ENCODE data around the gene CALN1. TPM values are rescaled to one million over a fixed set of nuclear protein-coding genes. Genes with fewer than 3 reads are reported as not detected.
"Not testable (repeated sequence)": the region's sequence is repeated elsewhere in the genome, so short reads cannot be mapped to it uniquely, and the experiment has no call there.

Gene CALN1
- total RNA-seq, 1 donor from 2014 or later, result not detected

- Mint-ChIP-seq H3K36me3 (ENCODE audit: low read depth) (no peaks in the 10 kb centered on the region), H3K27ac (no peak overlapping the region), H3K27me3 (ENCODE audit: low read depth) (no peaks in the 10 kb centered on the region), H3K4me1 (ENCODE audit: low read depth) (no peaks in the 10 kb centered on the region), H3K4me3 (ENCODE audit: low read depth) (no peak overlapping the region), H3K9me3 (peaks cover 18% of the 10 kb centered on the region)
- intact Hi-C loops (cut with micrococcal nuclease), result no loop called here
- no peak for DNase-seq (ENCODE audit: low spot score)
These were observed 6.7 kb downstream of the CALN1 start for GRCh38 chr7:72405418-72405817.

- Mint-ChIP-seq H3K4me3 (ENCODE audit: low read depth) (no peak overlapping the region), H3K36me3 (ENCODE audit: low read depth) (no peaks in the 10 kb centered on the region), H3K27ac (no peak overlapping the region), H3K9me3 (peaks cover 18% of the 10 kb centered on the region), H3K4me1 (ENCODE audit: low read depth) (no peaks in the 10 kb centered on the region), H3K27me3 (ENCODE audit: low read depth) (no peaks in the 10 kb centered on the region)
- no peak for DNase-seq (ENCODE audit: low spot score)
- intact Hi-C loops (cut with micrococcal nuclease), result no loop called here
These were observed 7.4 kb downstream of the CALN1 start for GRCh38 chr7:72404743-72405142.

DNA sequence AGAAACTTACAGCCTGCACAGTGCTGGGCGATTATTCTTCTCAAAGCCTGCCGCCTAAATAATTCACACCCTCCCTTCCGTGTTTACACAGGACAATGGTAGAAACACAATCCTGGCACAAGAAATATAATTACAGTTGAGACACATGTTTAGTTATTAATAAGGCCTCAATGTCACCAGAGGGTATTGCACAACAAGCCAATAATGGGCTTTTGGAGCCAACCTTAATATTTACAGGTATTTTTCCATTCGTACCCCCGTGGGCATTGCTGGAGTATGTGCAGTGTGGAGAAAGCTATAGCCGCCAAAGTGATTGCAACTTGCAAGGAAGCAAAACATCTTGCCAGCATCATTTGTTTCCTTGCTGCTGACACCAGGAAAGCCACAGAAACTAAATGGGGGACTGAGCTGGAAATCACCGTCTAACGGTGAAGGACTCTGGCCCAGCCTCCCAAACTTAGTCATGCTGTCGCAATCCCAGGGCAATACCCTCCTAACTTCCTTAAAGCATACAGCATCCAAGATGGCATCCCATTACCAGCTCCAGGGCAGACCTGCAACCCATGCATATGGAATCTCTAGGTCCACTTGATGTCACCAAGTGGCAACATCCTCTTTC lies 8.6 kb downstream of the CALN1 start:
- no peak overlapping the region for H3K27ac Mint-ChIP-seq

GRCh38 chr7:72394016-72394415 lies 18.1 kb downstream of the CALN1 start:
- Mint-ChIP-seq H3K27ac (no peak overlapping the region), H3K4me1 (ENCODE audit: low read depth) (no peaks in the 10 kb centered on the region), H3K9me3 (peaks cover 7% of the 10 kb centered on the region), H3K27me3 (ENCODE audit: low read depth) (no peaks in the 10 kb centered on the region), H3K36me3 (ENCODE audit: low read depth) (no peaks in the 10 kb centered on the region), H3K4me3 (ENCODE audit: low read depth) (no peak overlapping the region)
- intact Hi-C loops (cut with micrococcal nuclease), result no loop called here
- no peak for DNase-seq (ENCODE audit: low spot score)

More for the DNA sequence above, 8.6 kb downstream of the CALN1 start:
- Mint-ChIP-seq H3K9me3 (peaks cover 18% of the 10 kb centered on the region), H3K36me3 (ENCODE audit: low read depth) (no peaks in the 10 kb centered on the region), H3K4me1 (ENCODE audit: low read depth) (no peaks in the 10 kb centered on the region), H3K27me3 (ENCODE audit: low read depth) (no peaks in the 10 kb centered on the region), H3K4me3 (ENCODE audit: low read depth) (no peak overlapping the region)
- no peak for DNase-seq (ENCODE audit: low spot score)
- intact Hi-C loops (cut with micrococcal nuclease), result no loop called here

DNA sequence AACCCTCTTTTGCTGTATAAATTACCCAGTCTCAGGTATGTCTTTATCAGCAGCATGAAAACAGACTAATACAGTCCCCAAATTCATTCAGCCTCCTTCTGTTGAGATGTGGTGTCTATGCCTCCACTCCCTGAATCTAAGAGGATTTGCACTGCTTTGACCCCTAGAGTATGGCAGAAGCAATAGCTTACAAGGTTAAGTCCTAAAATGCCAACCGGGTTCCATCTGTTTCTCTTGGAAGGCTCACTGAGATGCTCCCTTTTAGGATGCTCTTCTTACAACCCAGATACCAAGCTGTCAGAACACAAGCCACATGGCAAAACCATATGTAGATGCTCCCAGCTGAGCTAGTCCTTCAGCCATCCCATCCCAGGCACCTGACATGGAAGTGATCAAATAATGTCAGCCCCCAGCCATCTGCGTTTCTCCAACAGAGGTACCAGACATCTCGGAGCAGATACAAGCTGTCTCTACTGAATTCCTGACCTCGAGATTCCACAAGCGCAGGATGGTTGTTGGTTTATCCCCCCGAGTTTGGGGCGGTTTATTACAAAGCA lies 20.2 kb downstream of the CALN1 start:
- intact Hi-C loops (cut with micrococcal nuclease), result no loop called here
- peaks cover 3% of the 10 kb centered on the region for H3K9me3 Mint-ChIP-seq
- no peaks in the 10 kb centered on the region for H3K36me3 Mint-ChIP-seq (ENCODE audit: low read depth)
- no peaks in the 10 kb centered on the region for H3K27me3 Mint-ChIP-seq (ENCODE audit: low read depth)
- H3K4me1 Mint-ChIP-seq (ENCODE audit: low read depth), result no peaks in the 10 kb centered on the region
- H3K4me3 Mint-ChIP-seq (ENCODE audit: low read depth), result no peak overlapping the region
- DNase-seq (ENCODE audit: low spot score), result no peak
- no peak overlapping the region for H3K27ac Mint-ChIP-seq

- Mint-ChIP-seq H3K27ac (no peak overlapping the region), H3K4me3 (ENCODE audit: low read depth) (no peak overlapping the region), H3K27me3 (ENCODE audit: low read depth) (no peaks in the 10 kb centered on the region), H3K9me3 (peaks cover 8% of the 10 kb centered on the region), H3K36me3 (ENCODE audit: low read depth) (no peaks in the 10 kb centered on the region), H3K4me1 (ENCODE audit: low read depth) (no peaks in the 10 kb centered on the region)
- DNase-seq (ENCODE audit: low spot score), result no peak
- intact Hi-C loops (cut with micrococcal nuclease), result no loop called here
These were observed 26.0 kb downstream of the CALN1 start for GRCh38 chr7:72386118-72386517.

DNA sequence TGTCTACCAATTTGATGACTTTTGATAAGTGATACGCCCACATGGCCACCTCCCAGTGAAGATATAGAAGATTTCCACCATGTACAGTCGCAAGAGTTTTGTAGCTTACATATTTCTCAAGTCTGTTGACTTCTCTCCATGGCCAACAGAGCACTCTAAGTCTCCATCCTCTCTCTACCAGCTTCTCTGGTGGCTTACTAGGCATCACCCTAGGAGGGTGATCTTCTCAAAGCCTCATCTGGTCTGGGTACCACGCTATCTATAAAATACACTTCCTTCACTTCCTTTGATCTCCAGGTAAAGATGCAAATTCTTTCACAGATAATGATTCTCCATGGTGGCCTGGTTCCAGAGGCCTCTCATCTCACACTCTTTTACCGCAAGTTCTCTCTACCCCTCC lies 49.9 kb downstream of the CALN1 start:
- H3K4me1 Mint-ChIP-seq (ENCODE audit: low read depth), result no peaks in the 10 kb centered on the region
- no peaks in the 10 kb centered on the region for H3K36me3 Mint-ChIP-seq (ENCODE audit: low read depth)
- H3K9me3 Mint-ChIP-seq, result no peaks in the 10 kb centered on the region
- H3K27ac Mint-ChIP-seq, result no peak overlapping the region
- DNase-seq (ENCODE audit: low spot score), result no peak
- intact Hi-C loops (cut with micrococcal nuclease), result no loop called here
- H3K4me3 Mint-ChIP-seq (ENCODE audit: low read depth), result no peak overlapping the region
- no peaks in the 10 kb centered on the region for H3K27me3 Mint-ChIP-seq (ENCODE audit: low read depth)

GRCh38 chr7:72345208-72345727 lies 66.9 kb downstream of the CALN1 start:
- DNase-seq (ENCODE audit: low spot score), result no peak
- no peaks in the 10 kb centered on the region for H3K36me3 Mint-ChIP-seq (ENCODE audit: low read depth)
- H3K27ac Mint-ChIP-seq, result no peak overlapping the region
- intact Hi-C loops (cut with micrococcal nuclease), result no loop called here
- no peaks in the 10 kb centered on the region for H3K27me3 Mint-ChIP-seq (ENCODE audit: low read depth)
- no peak overlapping the region for H3K4me3 Mint-ChIP-seq (ENCODE audit: low read depth)
- H3K4me1 Mint-ChIP-seq (ENCODE audit: low read depth), result no peaks in the 10 kb centered on the region
- peaks cover 3% of the 10 kb centered on the region for H3K9me3 Mint-ChIP-seq

DNA sequence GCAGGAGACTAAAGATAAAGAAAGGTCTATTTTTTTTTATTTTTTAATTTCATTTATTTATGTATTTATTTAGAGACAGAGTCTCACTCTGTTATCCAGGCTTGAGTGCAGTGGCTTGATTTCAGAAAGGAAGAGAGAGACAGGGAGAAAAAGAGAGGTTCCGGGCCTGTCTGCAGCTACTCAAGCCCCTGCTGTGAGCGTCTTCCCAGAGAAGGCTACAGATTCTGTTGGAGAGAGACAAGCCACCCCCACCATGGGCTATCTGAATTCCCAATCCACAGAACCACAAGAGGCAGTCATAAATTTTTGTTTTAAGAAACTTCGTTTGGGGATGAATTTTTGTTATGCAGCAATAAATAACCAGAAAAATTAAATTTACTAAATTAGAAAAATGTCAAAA lies 68.1 kb downstream of the CALN1 start:
- Mint-ChIP-seq H3K4me1 (ENCODE audit: low read depth) (no peaks in the 10 kb centered on the region), H3K27me3 (ENCODE audit: low read depth) (no peaks in the 10 kb centered on the region), H3K27ac (no peak overlapping the region), H3K36me3 (ENCODE audit: low read depth) (no peaks in the 10 kb centered on the region), H3K4me3 (ENCODE audit: low read depth) (no peak overlapping the region), H3K9me3 (peaks cover 3% of the 10 kb centered on the region)
- intact Hi-C loops (cut with micrococcal nuclease), result no loop called here
- no peak for DNase-seq (ENCODE audit: low spot score)

DNA sequence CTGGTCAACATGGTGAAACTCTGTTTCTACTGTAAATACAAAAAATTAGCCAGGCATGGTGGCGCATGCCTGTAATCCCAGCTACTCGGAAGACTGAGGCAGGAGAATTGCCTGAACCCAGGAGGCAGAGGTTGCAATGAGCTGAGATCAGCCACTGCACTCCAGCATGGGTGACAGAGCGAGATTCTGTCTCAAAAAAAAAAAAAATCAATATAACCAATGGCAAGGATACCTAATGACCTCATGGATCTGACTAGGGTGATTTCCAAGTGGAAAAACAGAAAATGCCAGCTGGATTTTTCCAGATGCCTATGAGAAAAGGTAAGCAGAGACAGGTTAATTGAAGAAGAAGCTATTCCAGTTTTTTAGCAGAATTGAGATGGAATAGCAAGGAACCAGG lies 68.8 kb downstream of the CALN1 start:
- H3K27ac Mint-ChIP-seq; H3K27me3 Mint-ChIP-seq (ENCODE audit: low read depth); H3K9me3 Mint-ChIP-seq; DNase-seq (ENCODE audit: low spot score); H3K4me1 Mint-ChIP-seq (ENCODE audit: low read depth); intact Hi-C loops (cut with micrococcal nuclease); H3K4me3 Mint-ChIP-seq (ENCODE audit: low read depth); H3K36me3 Mint-ChIP-seq (ENCODE audit: low read depth): not testable (repeated sequence)

GRCh38 chr7:72337390-72338167 lies 74.6 kb downstream of the CALN1 start:
- Mint-ChIP-seq H3K36me3 (ENCODE audit: low read depth) (no peaks in the 10 kb centered on the region), H3K9me3 (peaks cover 8% of the 10 kb centered on the region), H3K27ac (no peak overlapping the region), H3K27me3 (ENCODE audit: low read depth) (peaks cover 21% of the 10 kb centered on the region), H3K4me3 (ENCODE audit: low read depth) (no peak overlapping the region), H3K4me1 (ENCODE audit: low read depth) (no peaks in the 10 kb centered on the region)
- no peak for DNase-seq (ENCODE audit: low spot score)
- intact Hi-C loops (cut with micrococcal nuclease), result no loop called here

DNA sequence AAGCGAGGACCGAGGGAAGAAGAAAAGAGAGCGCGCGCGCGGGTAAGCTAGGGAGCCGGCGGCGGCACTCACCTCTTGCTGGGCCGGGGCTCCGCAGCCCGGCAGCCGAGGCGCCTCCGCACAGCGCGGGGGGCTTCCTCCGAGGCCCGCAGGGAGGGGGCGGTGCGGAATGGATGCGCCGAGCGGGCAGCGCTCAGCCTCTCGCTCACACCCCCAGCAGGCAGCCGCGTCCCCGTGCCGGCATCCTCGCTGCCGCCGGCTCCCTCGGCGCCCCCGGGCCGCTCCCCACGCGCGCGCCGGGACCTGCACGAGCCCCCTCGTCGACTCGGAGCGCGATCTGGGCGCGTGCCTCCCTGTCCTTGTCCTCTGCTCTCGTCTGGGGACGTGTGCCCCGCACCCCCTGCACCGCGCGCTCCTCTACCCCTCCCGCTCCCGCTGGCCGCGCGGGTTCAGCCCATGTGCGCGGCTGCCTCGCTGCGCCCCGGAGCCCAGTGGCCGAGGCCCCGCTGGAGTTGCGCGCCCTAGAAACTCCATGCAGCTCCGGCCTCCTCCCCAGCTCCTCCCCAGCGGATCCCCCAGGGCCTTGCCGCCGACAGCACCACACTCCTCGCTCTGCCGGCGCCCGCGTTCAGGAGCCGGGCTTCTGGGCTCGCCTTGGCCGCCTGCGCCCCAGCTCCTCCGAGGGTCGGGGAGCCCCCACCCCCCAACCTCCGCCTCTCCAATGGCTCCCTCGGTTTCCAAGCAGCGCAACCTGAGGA lies 75.3 kb downstream of the CALN1 start:
- Mint-ChIP-seq H3K36me3 (ENCODE audit: low read depth) (no peaks in the 10 kb centered on the region), H3K27ac (no peak overlapping the region), H3K27me3 (ENCODE audit: low read depth) (peaks cover 21% of the 10 kb centered on the region), H3K4me3 (ENCODE audit: low read depth) (no peak overlapping the region), H3K4me1 (ENCODE audit: low read depth) (no peaks in the 10 kb centered on the region), H3K9me3 (peaks cover 8% of the 10 kb centered on the region)
- DNase-seq (ENCODE audit: low spot score), result no peak
- intact Hi-C loops (cut with micrococcal nuclease), result no loop called here

DNA sequence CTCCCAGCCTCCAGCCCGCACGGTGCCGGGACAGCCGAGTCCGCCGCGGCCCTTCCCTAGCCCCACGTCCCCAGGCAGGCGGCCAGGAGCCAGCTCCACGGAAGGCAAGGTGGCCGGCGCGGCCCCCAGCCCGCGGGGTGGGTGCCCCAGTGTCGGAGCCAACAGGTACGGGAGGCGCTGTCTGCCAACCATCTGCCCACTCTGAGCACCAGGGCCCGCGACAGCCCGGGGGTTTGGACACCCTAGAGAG lies 75.8 kb downstream of the CALN1 start:
- H3K9me3 Mint-ChIP-seq, result peaks cover 8% of the 10 kb centered on the region
- no peaks in the 10 kb centered on the region for H3K36me3 Mint-ChIP-seq (ENCODE audit: low read depth)
- no peak overlapping the region for H3K27ac Mint-ChIP-seq
- DNase-seq (ENCODE audit: low spot score), result no peak
- H3K4me1 Mint-ChIP-seq (ENCODE audit: low read depth), result no peaks in the 10 kb centered on the region
- intact Hi-C loops (cut with micrococcal nuclease), result no loop called here
- H3K27me3 Mint-ChIP-seq (ENCODE audit: low read depth), result peaks cover 21% of the 10 kb centered on the region
- H3K4me3 Mint-ChIP-seq (ENCODE audit: low read depth), result no peak overlapping the region

Data from activated T-helper 2 cell treated with anti-CD3 and anti-CD28 coated beads, Interferon-gamma antibody, Interleukin-2, Interleukin-4, amounts not matched to agents 10 μg/mL and 5 μg/mL and 100 μg/mL, durations not matched to agents 14 hours and 24 hours and 36 hours (primary cell).